ENCODE measurements around the gene MACROD2.

GRCh38 chr20:15030826-15031225, 1035.5 kb downstream of the MACROD2 start:
- TF ChIP-seq ZNF76 (tag by site-specific recombination; IDR thresholded peaks at IDR 0.05; ENCODE audit: borderline replicate concordance, low read depth) (no peak), CTCF (tag by site-specific recombination; IDR thresholded peaks at IDR 0.05) (no peak), ZNF37A (tag by site-specific recombination; IDR thresholded peaks at IDR 0.05) (no peak), GLI4 (tag by site-specific recombination; IDR thresholded peaks at IDR 0.05) (no peak), ZFP41 (tag by site-specific recombination; IDR thresholded peaks at IDR 0.05; ENCODE audit: borderline replicate concordance) (no peak), SETDB1 (IDR thresholded peaks at IDR 0.05; ENCODE audit: insufficient read length, low read length) (no peak), OSR2 (tag by site-specific recombination; IDR thresholded peaks at IDR 0.05) (no peak), ZBTB21 (tag by site-specific recombination; IDR thresholded peaks at IDR 0.05) (no peak), SALL2 (tag by site-specific recombination; IDR thresholded peaks at IDR 0.05; ENCODE audit: borderline replicate concordance) (no peak), ZNF202 (tag by site-specific recombination; IDR thresholded peaks at IDR 0.05; ENCODE audit: borderline replicate concordance) (no peak)
